Neutrophil (primary cell): ENCODE results near the gene AKAP6.
"Not testable (repeated sequence)": the region's sequence is repeated elsewhere in the genome, so short reads cannot be mapped to it uniquely, and the experiment has no call there.

Source experiments
- H3K27ac ChIP-seq: fragments of 200-600 bp; sonication (generic); 2 replicates; pipeline ENCODE4 v1.5.1; 2016; ENCODE audit warnings: mild to moderate bottlenecking, moderate library complexity
- H3K27me3 ChIP-seq: fragments of 200-600 bp; sonication (generic); 2 replicates; pipeline ENCODE4 v1.6.0; 2016; ENCODE audit warnings: mild to moderate bottlenecking
- H3K36me3 ChIP-seq: fragments of 200-600 bp; sonication (generic); 2 replicates; pipeline ENCODE4 v1.5.1; 2017
- H3K4me1 ChIP-seq, 2 experiments: fragments of 200-600 bp in 1 of 2; sonication (generic) in 1 of 2; 1 replicate in 1 of 2; 2 replicates in 1 of 2; pipeline versions ENCODE4 v1.5.1 to v1.6.1; 2013 to 2016; ENCODE audit warnings: low read depth in 1 of 2, low read length in 1 of 2, mild to moderate bottlenecking in 1 of 2, moderate library complexity in 1 of 2; ENCODE audit not compliant: control insufficient read depth in 1 of 2, insufficient read depth in 1 of 2
- H3K4me3 ChIP-seq, 2 experiments: fragments of 200-600 bp in 1 of 2; sonication (generic) in 1 of 2; 1 replicate in 1 of 2; 2 replicates in 1 of 2; pipeline ENCODE4 v1.5.1; 2013 to 2016; ENCODE audit warnings: low read depth in 1 of 2, low read length in 1 of 2, mild to moderate bottlenecking in 1 of 2, moderate library complexity in 1 of 2
- H3K9me3 ChIP-seq: fragments of 200-600 bp; sonication (generic); 2 replicates; pipeline ENCODE4 v1.5.1; 2016
- CTCF ChIP-seq: fragments of 200-600 bp; sonication (generic); IDR thresholded peaks from 2 replicates; pipeline ENCODE4 v1.5.1; 2016; ENCODE audit warnings: antibody characterized with exemption

The AKAP6 gene

GRCh38 chr14:32770422-32770821 lies 441.3 kb downstream of the AKAP6 start:
- Histone ChIP-seq H3K27ac (no peak overlapping the region), H3K4me3 (no peak overlapping the region), H3K9me3 (no peaks in the 10 kb centered on the region), H3K27me3 (no peaks in the 10 kb centered on the region), H3K4me1 (no peaks in the 10 kb centered on the region), H3K36me3 (no peaks in the 10 kb centered on the region)
- no peak for TF ChIP-seq CTCF

DNA sequence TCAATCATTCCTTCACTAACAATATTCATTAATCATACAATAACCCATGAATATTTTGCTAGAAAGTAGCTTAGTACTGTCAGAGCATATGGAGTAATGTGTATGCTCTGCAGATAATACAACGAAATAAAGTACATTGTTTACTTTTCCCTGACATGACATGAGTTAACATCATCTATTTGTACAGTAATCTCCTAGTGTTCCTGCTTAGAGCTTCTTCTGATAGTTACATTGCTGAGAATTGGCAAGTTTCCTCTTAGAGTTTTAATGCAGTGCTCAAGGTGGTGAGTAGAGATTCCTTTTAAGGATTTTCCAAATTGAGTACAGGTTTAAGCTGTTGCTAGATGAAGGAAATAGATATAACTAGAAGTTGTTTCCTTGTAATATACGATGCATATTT lies 445.1 kb downstream of the AKAP6 start:
- no peak for TF ChIP-seq CTCF
- no peaks in the 10 kb centered on the region for H3K27me3 ChIP-seq

GRCh38 chr14:32779840-32780239 lies 450.7 kb downstream of the AKAP6 start:
- Histone ChIP-seq H3K9me3 (no peaks in the 10 kb centered on the region), H3K4me1 (no peaks in the 10 kb centered on the region), H3K36me3 (no peaks in the 10 kb centered on the region), H3K27ac (no peak overlapping the region), H3K4me3 (no peak overlapping the region), H3K27me3 (no peaks in the 10 kb centered on the region)
- TF ChIP-seq CTCF = no peak

More for the DNA sequence above, 445.1 kb downstream of the AKAP6 start:
- no peak overlapping the region for H3K27ac ChIP-seq
- no peak overlapping the region for H3K4me3 ChIP-seq
- H3K9me3 ChIP-seq = no peaks in the 10 kb centered on the region
- H3K36me3 ChIP-seq = no peaks in the 10 kb centered on the region
- no peaks in the 10 kb centered on the region for H3K4me1 ChIP-seq

- no peaks in the 10 kb centered on the region for H3K9me3 ChIP-seq
- no peaks in the 10 kb centered on the region for H3K27me3 ChIP-seq
- H3K36me3 ChIP-seq = no peaks in the 10 kb centered on the region
- TF ChIP-seq CTCF = no peak
- no peaks in the 10 kb centered on the region for H3K4me1 ChIP-seq
- H3K4me3 ChIP-seq = no peak overlapping the region
- no peak overlapping the region for H3K27ac ChIP-seq
These were observed 455.3 kb downstream of the AKAP6 start for GRCh38 chr14:32784405-32784804.

GRCh38 chr14:32785585-32785984 lies 456.5 kb downstream of the AKAP6 start:
- Histone ChIP-seq H3K4me3 (no peak overlapping the region), H3K4me1 (no peaks in the 10 kb centered on the region), H3K27me3 (no peaks in the 10 kb centered on the region), H3K27ac (no peak overlapping the region), H3K36me3 (no peaks in the 10 kb centered on the region), H3K9me3 (no peaks in the 10 kb centered on the region)
- no peak for TF ChIP-seq CTCF

DNA sequence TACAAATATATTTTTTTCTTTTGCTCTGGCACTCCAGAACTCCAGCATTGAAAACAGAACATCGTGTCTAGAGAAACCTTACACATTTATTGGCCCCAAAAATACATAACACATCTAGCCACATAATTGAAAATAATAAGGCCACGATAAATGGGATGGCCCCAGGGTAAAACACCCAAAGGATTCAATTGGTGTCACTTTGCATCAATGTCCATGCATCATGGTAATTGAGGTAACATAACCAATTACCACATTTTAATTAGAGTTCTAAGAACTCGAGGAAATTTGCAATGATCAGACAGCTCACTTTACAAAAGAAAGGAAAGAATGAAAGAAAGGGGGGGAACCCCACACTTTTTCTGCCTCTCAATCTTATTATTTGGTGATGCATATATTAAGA lies 457.8 kb downstream of the AKAP6 start:
- no peak for TF ChIP-seq CTCF
- Histone ChIP-seq H3K27ac (no peak overlapping the region), H3K36me3 (no peaks in the 10 kb centered on the region), H3K4me3 (no peak overlapping the region), H3K4me1 (no peaks in the 10 kb centered on the region), H3K27me3 (no peaks in the 10 kb centered on the region), H3K9me3 (no peaks in the 10 kb centered on the region)

DNA sequence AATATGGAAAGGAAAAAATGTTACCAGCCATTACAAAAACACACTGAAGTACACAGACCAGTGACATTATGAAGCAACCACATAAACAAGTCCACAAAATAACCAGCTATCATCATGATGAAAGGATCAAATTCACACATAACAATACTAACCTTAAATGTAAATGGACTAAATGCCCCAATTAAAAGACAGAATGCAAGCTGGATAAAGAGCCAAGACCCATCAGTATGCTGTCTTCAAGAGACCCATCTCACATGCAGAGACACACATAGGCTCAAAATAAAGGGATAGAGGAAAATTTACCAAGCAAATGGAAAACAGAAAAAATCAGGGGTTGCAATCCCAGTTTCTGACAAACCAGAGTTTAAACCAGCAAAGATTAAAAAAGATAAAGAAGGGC lies 463.9 kb downstream of the AKAP6 start:
- H3K9me3 ChIP-seq, H3K36me3 ChIP-seq, H3K27me3 ChIP-seq, H3K27ac ChIP-seq, H3K4me1 ChIP-seq, H3K4me3 ChIP-seq: not testable (repeated sequence)
